Hepatocyte (in vitro differentiated cells): ENCODE data around the gene SMIM21. TPM values are rescaled to one million over a fixed set of nuclear protein-coding genes. Genes with fewer than 3 reads are reported as not detected.

ENCODE experiments used
- DNase-seq: peaks from one replicate; pipeline ENCODE4 v3.0.0-alpha.2; 2016; ENCODE audit warnings: low spot score
- H2AFZ ChIP-seq: fragments of 200-600 bp; sonication (generic); 2 replicates; pipeline ENCODE4 v1.6.0; 2016; ENCODE audit warnings: antibody characterized with exemption, mild to moderate bottlenecking
- H3K27ac ChIP-seq: fragments of 200-600 bp; sonication (generic); 2 replicates; pipeline ENCODE4 v1.5.1; 2016; ENCODE audit warnings: mild to moderate bottlenecking
- H3K27me3 ChIP-seq: fragments of 200-600 bp; sonication (generic); 2 replicates; pipeline ENCODE4 v1.6.1; 2016
- H3K36me3 ChIP-seq: fragments of 200-600 bp; sonication (generic); replicated peaks from 2 replicates; pipeline ENCODE4 v1.5.1; 2016; ENCODE audit warnings: low read depth; ENCODE audit not compliant: insufficient read depth
- H3K4me1 ChIP-seq: fragments of 200-600 bp; sonication (generic); 2 replicates; pipeline ENCODE4 v1.5.1; 2016; ENCODE audit warnings: mild to moderate bottlenecking, moderate library complexity; ENCODE audit not compliant: insufficient read depth
- H3K4me2 ChIP-seq: fragments of 200-600 bp; sonication (generic); 2 replicates; pipeline ENCODE4 v1.6.0; 2016
- H3K4me3 ChIP-seq: fragments of 200-600 bp; sonication (generic); 2 replicates; pipeline ENCODE4 v1.5.1; 2016; ENCODE audit warnings: mild to moderate bottlenecking
- H3K79me2 ChIP-seq: fragments of 200-600 bp; sonication (generic); 2 replicates; pipeline ENCODE4 v1.6.0; 2017; ENCODE audit warnings: mild to moderate bottlenecking
- H3K9me2 ChIP-seq: fragments of 200-600 bp; sonication (generic); replicated peaks from 2 replicates; pipeline ENCODE4 v1.6.0; 2017; ENCODE audit warnings: mild to moderate bottlenecking; ENCODE audit not compliant: insufficient read depth
- H3K9me3 ChIP-seq: fragments of 200-600 bp; sonication (generic); 2 replicates; pipeline ENCODE4 v1.5.1; 2016; ENCODE audit warnings: low read depth, mild to moderate bottlenecking
- H4K20me1 ChIP-seq: fragments of 200-600 bp; sonication (generic); 2 replicates; pipeline ENCODE4 v1.6.0; 2016; ENCODE audit warnings: mild to moderate bottlenecking; ENCODE audit not compliant: insufficient read depth, poor library complexity, severe bottlenecking
- CTCF ChIP-seq: fragments of 200-600 bp; sonication (generic); IDR thresholded peaks from 2 replicates; pipeline ENCODE4 v1.5.1; 2016; ENCODE audit warnings: antibody characterized with exemption, mild to moderate bottlenecking; ENCODE audit not compliant: poor library complexity
- EZH2 ChIP-seq: fragments of 200-600 bp; sonication (generic); IDR thresholded peaks from 2 replicates; pipeline ENCODE4 v1.6.1; 2016; ENCODE audit warnings: antibody characterized with exemption, mild to moderate bottlenecking, borderline replicate concordance
- EZH2phosphoT487 ChIP-seq: fragments of 200-600 bp; sonication (generic); IDR thresholded peaks from one replicate; pipeline ENCODE4 v1.6.1; 2018; ENCODE audit warnings: antibody characterized with exemption, mild to moderate bottlenecking, low read depth, moderate library complexity; ENCODE audit not compliant: unreplicated experiment, severe bottlenecking
- WGBS: methylation state at CpG from one replicate; pipeline ENCODE4 v1.1.6; 2016; ENCODE audit warnings: low lambda C conversion rate; ENCODE audit errors: missing lambda C conversion rate; 5-methylcytosine and 5-hydroxymethylcytosine counted together
- polyA plus RNA-seq: library from polyadenylated mRNA; unstranded; fragments of >200 nt; fragmentation: Nextera tagmentation; extraction: Ambion mirVana; gene quantifications from 2 replicates; pipeline ENCODE4 v1.2.1, GENCODE V29; 2016
- total RNA-seq: library from RNA; depleted of rRNA; stranded (reverse); fragments of >200 nt; gene quantifications from 2 replicates; pipeline ENCODE4 v1.2.3, GENCODE V29; 2014

The SMIM21 gene
- total and polyA plus RNA-seq, 2 experiments from 2014 or later = not detected

- 60% methylated on average over 1 of the region's 1 CpG for WGBS
- Histone ChIP-seq H3K4me2 (no peak overlapping the region), H3K36me3 (no peaks in the 10 kb centered on the region), H3K9me3 (no peaks in the 10 kb centered on the region), H3K4me1 (no peaks in the 10 kb centered on the region), H3K27me3 (no peaks in the 10 kb centered on the region), H3K9me2 (no peaks in the 10 kb centered on the region), H4K20me1 (no peaks in the 10 kb centered on the region), H3K27ac (no peak overlapping the region), H2AFZ (no peak overlapping the region), H3K4me3 (no peak overlapping the region), H3K79me2 (no peaks in the 10 kb centered on the region)
- no peak for DNase-seq
- TF ChIP-seq EZH2phosphoT487 (no peak), EZH2 (no peak), CTCF (no peak)
Measured at GRCh38 chr18:75365837-75366236, 61.7 kb downstream of the SMIM21 start.

GRCh38 chr18:75365254-75365629 lies 62.3 kb downstream of the SMIM21 start:
- Histone ChIP-seq H3K9me2 (no peaks in the 10 kb centered on the region), H3K4me3 (no peak overlapping the region), H3K27me3 (no peaks in the 10 kb centered on the region), H3K27ac (no peak overlapping the region), H3K79me2 (no peaks in the 10 kb centered on the region), H3K4me2 (no peak overlapping the region), H2AFZ (no peak overlapping the region), H3K4me1 (no peaks in the 10 kb centered on the region), H3K9me3 (no peaks in the 10 kb centered on the region), H4K20me1 (no peaks in the 10 kb centered on the region), H3K36me3 (no peaks in the 10 kb centered on the region)
- 89% methylated on average over 7 of the region's 7 CpGs for WGBS
- TF ChIP-seq EZH2 (no peak), CTCF (no peak), EZH2phosphoT487 (no peak)
- DNase-seq = no peak

GRCh38 chr18:75364512-75365253 lies 62.8 kb downstream of the SMIM21 start:
- H3K27ac ChIP-seq = no peak overlapping the region
- H2AFZ ChIP-seq = no peak overlapping the region
- no peaks in the 10 kb centered on the region for H3K4me1 ChIP-seq
- no peaks in the 10 kb centered on the region for H3K79me2 ChIP-seq
- no peaks in the 10 kb centered on the region for H3K9me3 ChIP-seq
- H3K27me3 ChIP-seq = no peaks in the 10 kb centered on the region
- H3K4me3 ChIP-seq = no peak overlapping the region
- WGBS = 85% methylated on average over 13 of the region's 13 CpGs
- DNase-seq = no peak
- H3K9me2 ChIP-seq = no peaks in the 10 kb centered on the region
- no peak overlapping the region for H3K4me2 ChIP-seq
- H4K20me1 ChIP-seq = no peaks in the 10 kb centered on the region
- TF ChIP-seq EZH2 (no peak), EZH2phosphoT487 (no peak), CTCF (no peak)
- no peaks in the 10 kb centered on the region for H3K36me3 ChIP-seq
